ENCODE results near the gene KISS1. TPM values are rescaled to one million over a fixed set of nuclear protein-coding genes. Genes with fewer than 3 reads are reported as not detected.

KISS1 gene
- polyA plus RNA-seq, 1 of the 3 experiments (the other 2 are of a cell fraction): 0.10 TPM

DNA sequence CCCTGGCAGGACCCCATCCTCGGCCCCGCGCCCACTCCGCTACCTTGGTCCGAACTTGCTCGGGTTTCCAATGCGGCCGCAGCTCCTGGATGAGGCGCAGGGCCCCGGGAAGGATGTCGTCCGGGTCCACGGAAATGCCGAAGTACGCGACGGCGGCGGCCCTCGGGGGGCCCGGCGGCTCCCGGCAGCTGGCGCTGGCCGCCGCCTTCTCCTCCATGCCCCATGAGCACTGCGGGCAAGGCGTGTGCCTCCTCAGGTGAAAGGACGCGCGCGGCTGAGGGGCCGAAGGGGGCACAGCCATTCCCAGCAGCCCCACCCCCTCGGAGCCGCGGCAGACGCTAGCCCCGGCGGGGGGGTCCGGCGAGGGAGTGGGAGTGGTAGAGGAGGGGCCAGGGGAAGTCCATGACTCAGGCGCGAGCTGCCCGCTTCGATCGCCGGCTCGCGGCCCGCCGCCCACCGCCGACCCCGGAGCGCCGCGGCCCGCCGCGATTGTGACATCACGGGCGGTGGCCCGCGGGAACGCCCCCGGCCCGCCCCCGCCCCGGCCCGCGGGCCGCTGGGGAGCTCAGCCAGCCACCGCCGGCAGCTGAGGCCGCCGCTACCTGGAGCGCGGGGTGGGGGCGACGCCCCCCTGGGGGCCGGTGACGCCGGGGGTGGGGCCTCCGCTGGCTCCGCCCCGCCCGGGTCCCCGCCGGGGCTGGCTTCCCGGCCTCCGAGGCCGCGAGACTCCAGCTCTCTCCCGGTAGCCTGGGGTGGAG is 44.6 kb downstream of the KISS1 start, which contains the start of gene ETNK2:
Gene ETNK2 (minus strand): TSS at position 493 of the 758 bp plus-strand sequence. CDS start 192 bp downstream, at position 301.
- H3K9ac ChIP-seq: peak within 1 kb of the TSS; percentile 76
- peak within 1 kb of the TSS; percentile 96 for H2AFZ ChIP-seq (ENCODE audit: low read depth)
- H3K4me2 ChIP-seq: peak within 1 kb of the TSS; percentile 96
- H3K4me3 ChIP-seq (ENCODE audit: low read depth in 2 of 2, low read length in 1 of 2): peak within 1 kb of the TSS; percentile 72 to 89
- H3K36me3 ChIP-seq (replicated peaks in 1 of 2; ENCODE audit: control insufficient read depth in 1 of 2, insufficient read depth in 2 of 2, low read length in 1 of 2): no peaks in the 10 kb centered on the region
- CTCF ChIA-PET: interaction anchor here (0.5 to 7.2 kb wide), 16 partner anchors 7 to 291 kb away, joined by 3 to 51 read pairs (median 5); partner anchors contain the start of genes PLEKHA6 and SOX13
- peak; percentile 98 for DNase-seq
- POLR2A ChIA-PET: interaction anchor here (0.6 to 2.3 kb wide), 5 partner anchors 21 to 228 kb away, joined by 3 to 25 read pairs (median 3); partner anchors contain the start of gene SOX13
- H3F3A ChIP-seq (replicated peaks; ENCODE audit: insufficient read depth): no peaks in the 10 kb centered on the region
- 3% methylated on average over 59 of the region's 94 CpGs for WGBS (ENCODE audit: low lambda C conversion rate)
- no peaks in the 10 kb centered on the region for H3K9me3 ChIP-seq
- H3K27ac ChIP-seq (ENCODE audit: low read depth in 2 of 2, low read length in 1 of 2): peak within 1 kb of the TSS in 1 of 2 experiments; percentile 72; a peak in 1 of 4 replicates
- H3K4me1 ChIP-seq (ENCODE audit: control insufficient read depth in 1 of 2, insufficient read depth in 2 of 2, low read depth in 1 of 2, low read length in 1 of 2): peaks cover 3 to 19% of the 10 kb centered on the region in 2 experiments; a peak in 1 of 4 replicates
- no peaks in the 10 kb centered on the region for H3K27me3 ChIP-seq (ENCODE audit: insufficient read depth)
- H3K9me2 ChIP-seq: no peaks in the 10 kb centered on the region
- H4K20me1 ChIP-seq (ENCODE audit: insufficient read depth): no peaks in the 10 kb centered on the region
- TF ChIP-seq TCF12 (IDR thresholded peaks at IDR 0.05) (no peak), USF2 (IDR thresholded peaks at IDR 0.05; ENCODE audit: borderline replicate concordance, low read depth, low read length) (no peak), RCOR1 (IDR thresholded peaks at IDR 0.05; ENCODE audit: low read length) (no peak), CHD2 (IDR thresholded peaks at IDR 0.05; ENCODE audit: low read length, partially characterized antibody) (peak; percentile 66), NRF1 (IDR thresholded peaks at IDR 0.05; ENCODE audit: low read depth, low read length) (no peak), USF1 (IDR thresholded peaks at IDR 0.05; ENCODE audit: borderline replicate concordance, low read depth) (0 out of 2 replicates have a peak, but pooled peaks have one; percentile 5), POLR2AphosphoS5 (IDR thresholded peaks at IDR 0.05; ENCODE audit: low read depth, low read length) (0 out of 2 replicates have a peak, but pooled peaks have one; percentile 35), RXRA (IDR thresholded peaks at IDR 0.05; ENCODE audit: borderline replicate concordance, low read depth) (no peak), RFX5 (IDR thresholded peaks at IDR 0.05; ENCODE audit: low read length) (no peak), FOSL2 (IDR thresholded peaks at IDR 0.05; ENCODE audit: borderline replicate concordance, low read depth) (no peak)
- no peaks in the 10 kb centered on the region for H3K79me2 ChIP-seq (ENCODE audit: insufficient read depth)

DNA sequence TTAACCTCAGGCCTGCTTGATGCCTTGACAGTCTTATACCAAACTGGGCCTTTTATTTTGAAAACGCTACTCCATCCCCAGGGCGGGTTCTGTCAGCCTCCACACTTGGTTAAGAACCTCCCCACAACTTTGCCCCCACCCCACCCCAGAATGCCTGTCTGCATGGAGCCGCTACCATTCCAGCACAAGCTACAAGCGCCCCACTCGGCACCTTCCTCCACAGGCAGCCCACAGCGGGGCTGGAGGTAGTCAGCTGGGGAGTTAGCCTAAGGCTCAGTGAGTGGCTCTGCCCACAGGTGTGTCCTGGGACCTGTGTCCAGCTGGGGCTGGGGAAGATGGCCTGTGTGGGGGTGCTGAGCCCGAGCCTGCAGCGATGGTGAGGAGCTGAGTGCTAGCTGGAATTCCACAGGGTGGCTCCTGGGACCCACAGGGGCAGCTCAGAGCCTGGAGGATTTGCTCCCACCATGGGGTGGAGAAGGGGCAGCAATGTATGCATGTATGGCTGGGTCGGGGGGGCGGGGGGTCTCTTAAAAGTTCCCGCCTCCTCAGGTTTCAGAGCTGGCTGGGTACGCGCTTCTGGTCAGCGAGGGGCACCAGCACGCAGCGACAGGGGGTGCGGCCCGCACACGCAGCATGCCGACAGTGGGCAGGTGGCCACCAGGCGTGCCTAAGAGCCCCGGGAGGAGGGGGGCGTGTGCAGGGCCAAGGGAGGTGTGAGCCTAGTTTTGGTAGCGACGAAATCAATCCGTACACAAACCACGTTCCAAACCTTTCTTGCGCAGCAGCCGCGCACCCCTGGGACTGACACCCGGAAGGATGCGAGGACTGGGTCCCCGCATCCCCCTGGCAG is 45.4 kb downstream of the KISS1 start:
- H3K4me2 ChIP-seq: peak overlapping the region; percentile 96
- ChIA-PET CTCF (interaction anchor here (0.7 to 7.2 kb wide), 14 partner anchors 11 to 291 kb away, joined by 3 to 51 read pairs (median 6); partner anchors contain the start of genes PLEKHA6 and SOX13), POLR2A (interaction anchor here (1.7 to 2.3 kb wide), 2 partner anchors 21 to 23 kb away, joined by 5 to 25 read pairs; no protein-coding TSS in a partner anchor)
- H4K20me1 ChIP-seq (ENCODE audit: insufficient read depth): no peaks in the 10 kb centered on the region
- H3K36me3 ChIP-seq (replicated peaks in 1 of 2; ENCODE audit: control insufficient read depth in 1 of 2, insufficient read depth in 2 of 2, low read length in 1 of 2): no peaks in the 10 kb centered on the region
- no peak for DNase-seq
- H3K27ac ChIP-seq (ENCODE audit: low read depth in 2 of 2, low read length in 1 of 2): no peak overlapping the region
- 37% methylated on average over 12 of the region's 33 CpGs for WGBS (ENCODE audit: low lambda C conversion rate)
- peak overlapping the region; percentile 69 to 89 for H3K4me3 ChIP-seq (ENCODE audit: low read depth in 2 of 2, low read length in 1 of 2)
- no peaks in the 10 kb centered on the region for H3K9me2 ChIP-seq
- no peaks in the 10 kb centered on the region for H3K27me3 ChIP-seq (ENCODE audit: insufficient read depth)
- peak overlapping the region; percentile 73 for H3K9ac ChIP-seq
- H2AFZ ChIP-seq (ENCODE audit: low read depth): peak overlapping the region; percentile 82
- no peaks in the 10 kb centered on the region for H3K79me2 ChIP-seq (ENCODE audit: insufficient read depth)
- no peaks in the 10 kb centered on the region for H3K9me3 ChIP-seq
- H3F3A ChIP-seq (replicated peaks; ENCODE audit: insufficient read depth): no peaks in the 10 kb centered on the region
- H3K4me1 ChIP-seq (ENCODE audit: control insufficient read depth in 1 of 2, insufficient read depth in 2 of 2, low read depth in 1 of 2, low read length in 1 of 2): peaks cover 3 to 19% of the 10 kb centered on the region in 2 experiments; a peak in 1 of 4 replicates
- TF ChIP-seq GATA2 (CRISPR knock-in tag; IDR thresholded peaks at IDR 0.05) (no peak), CHD2 (IDR thresholded peaks at IDR 0.05; ENCODE audit: low read length, partially characterized antibody) (no peak), USF2 (IDR thresholded peaks at IDR 0.05; ENCODE audit: borderline replicate concordance, low read depth, low read length) (no peak), MXI1 (IDR thresholded peaks at IDR 0.05; ENCODE audit: low read depth, low read length) (no peak), RXRA (IDR thresholded peaks at IDR 0.05; ENCODE audit: borderline replicate concordance, low read depth) (no peak), TEAD4 (IDR thresholded peaks at IDR 0.05; ENCODE audit: borderline replicate concordance, insufficient read depth) (no peak), EZH2phosphoT487 (IDR thresholded peaks at IDR 0.05; ENCODE audit: borderline replicate concordance, low read depth) (no peak), CTCF (IDR thresholded peaks at IDR 0.05) (no peak), SMC3 (IDR thresholded peaks at IDR 0.05; ENCODE audit: low read depth, low read length) (no peak), JUND (IDR thresholded peaks at IDR 0.05) (no peak), FOXM1 (IDR thresholded peaks at IDR 0.05; ENCODE audit: low read depth) (no peak)

All from SK-N-SH (cell line).